HepG2 (cell line): ENCODE data around the gene LDLRAD2. TPM values are rescaled to one million over a fixed set of nuclear protein-coding genes. Genes with fewer than 3 reads are reported as not detected.

ENCODE experiments used
- ASH2L ChIP-seq: fragments of 300-600, 200-600 bp; sonication (generic); IDR thresholded peaks from 2 replicates; pipeline ENCODE4 v1.7.0; 2017; ENCODE audit warnings: low read depth, mild to moderate bottlenecking, moderate library complexity, mixed read lengths, low read length; ENCODE audit not compliant: insufficient read length
- DMAP1 ChIP-seq: IDR thresholded peaks from 2 replicates; pipeline ENCODE4 v1.6.1; 2016
- EED ChIP-seq: sonication (generic); formaldehyde crosslinking; IDR thresholded peaks from 2 replicates; pipeline ENCODE4 v1.5.0; 2020; ENCODE audit warnings: mild to moderate bottlenecking, missing genetic modification reagents
- ELF4 ChIP-seq: sonication (generic); formaldehyde crosslinking; IDR thresholded peaks from 2 replicates; pipeline ENCODE4 v1.5.0; 2020; ENCODE audit warnings: missing genetic modification reagents, mild to moderate bottlenecking, moderate library complexity, borderline replicate concordance
- FIP1L1 ChIP-seq: fragments of 200-400 bp; formaldehyde crosslinking; IDR thresholded peaks from 2 replicates; pipeline ENCODE4 v1.6.1; 2018; ENCODE audit warnings: low read depth, mild to moderate bottlenecking, low read length, moderate library complexity, borderline replicate concordance; ENCODE audit not compliant: insufficient read depth
- HINFP ChIP-seq: sonication (generic); formaldehyde crosslinking; IDR thresholded peaks from 2 replicates; pipeline ENCODE4 v1.4.0; 2020; ENCODE audit warnings: low read depth, mild to moderate bottlenecking, missing genetic modification reagents
- JUND ChIP-seq: sonication (generic); formaldehyde crosslinking; IDR thresholded peaks from 2 replicates; pipeline ENCODE4 v1.8.0; 2022; ENCODE audit warnings: mild to moderate bottlenecking, missing genetic modification reagents
- NAIF1 ChIP-seq: sonication (generic); formaldehyde crosslinking; IDR thresholded peaks from 2 replicates; pipeline ENCODE4 v1.5.0; 2020; ENCODE audit warnings: mild to moderate bottlenecking, missing genetic modification reagents, borderline replicate concordance
- PHF21A ChIP-seq: sonication (generic); formaldehyde crosslinking; IDR thresholded peaks from 2 replicates; pipeline ENCODE4 v1.5.0; 2020; ENCODE audit warnings: mild to moderate bottlenecking, missing genetic modification reagents
- STAG1 ChIP-seq: sonication (generic); formaldehyde crosslinking; IDR thresholded peaks from 2 replicates; pipeline ENCODE4 v1.4.0; 2020; ENCODE audit warnings: missing genetic modification reagents
- TEF ChIP-seq: sonication (generic); formaldehyde crosslinking; IDR thresholded peaks from 2 replicates; pipeline ENCODE4 v1.5.0; 2020; ENCODE audit warnings: missing genetic modification reagents
- U2AF2 ChIP-seq: fragments of 200-400 bp; formaldehyde crosslinking; IDR thresholded peaks from 2 replicates; pipeline ENCODE4 v1.6.1; 2017; ENCODE audit warnings: low read depth, mild to moderate bottlenecking, low read length
- ZBTB39 ChIP-seq: sonication (generic); formaldehyde crosslinking; IDR thresholded peaks from 2 replicates; pipeline ENCODE4 v1.5.0; 2020; ENCODE audit warnings: missing genetic modification reagents
- ZNF207 ChIP-seq: fragments of 450-650 bp; IDR thresholded peaks from 2 replicates; pipeline ENCODE4 v1.6.1; 2016; ENCODE audit warnings: antibody characterized with exemption, borderline replicate concordance
- ZNF547 ChIP-seq: sonication (generic); formaldehyde crosslinking; IDR thresholded peaks from 2 replicates; pipeline ENCODE4 v1.5.1; 2020; ENCODE audit warnings: mild to moderate bottlenecking, missing genetic modification reagents
- ZNF558 ChIP-seq: sonication (generic); formaldehyde crosslinking; IDR thresholded peaks from 2 replicates; pipeline ENCODE4 v1.9.0; 2022; ENCODE audit warnings: mild to moderate bottlenecking, missing genetic modification reagents, borderline replicate concordance
- ZNF614 ChIP-seq: IDR thresholded peaks from 2 replicates; pipeline ENCODE4 v1.6.1; 2018; ENCODE audit warnings: missing biosample characterization, missing genetic modification reagents, inconsistent platforms, borderline replicate concordance
- polyA plus RNA-seq, 8 experiments: library from polyadenylated mRNA; depleted of rRNA in 3 of 8; stranded (reverse) in 7 of 8; unstranded in 1 of 8; fragments of >200 nt; fragmentation: Illumina TruSeq in 4 of 8; extraction: Trizol in 4 of 8; gene quantifications; 2 replicates each; pipeline versions ENCODE4 v1.2.1 to v1.2.3, GENCODE V29; 2011 to 2016; ENCODE audit warnings: low read depth in 4 of 8, missing spikeins in 1 of 8, mixed read lengths in 1 of 8; ENCODE audit not compliant: insufficient read depth in 1 of 8
- total RNA-seq, 5 experiments: library from RNA; depleted of rRNA; stranded (reverse); fragments of >200 nt; fragmentation: Illumina TruSeq; extraction: Trizol; gene quantifications; 2 replicates each; pipeline ENCODE4 v1.2.3, GENCODE V29; 2016; ENCODE audit warnings: low read depth in 1 of 5
- TF ChIP-seq, protein P1 (sequence below): sonication (generic); formaldehyde crosslinking; IDR thresholded peaks from 2 replicates; pipeline ENCODE4 v1.8.1; 2022; ENCODE audit warnings: mild to moderate bottlenecking, missing genetic modification reagents
- TF ChIP-seq, protein P2 (sequence below): sonication (generic); formaldehyde crosslinking; IDR thresholded peaks from 2 replicates; pipeline ENCODE4 v1.8.1; 2023; ENCODE audit warnings: mild to moderate bottlenecking, moderate library complexity, missing genetic modification reagents
- TF ChIP-seq, protein P3 (sequence below): sonication (generic); formaldehyde crosslinking; IDR thresholded peaks from 2 replicates; pipeline ENCODE4 v1.4.0; 2020; ENCODE audit warnings: missing genetic modification reagents, borderline replicate concordance

LDLRAD2 gene
- total and polyA plus RNA-seq, 2 of the 13 experiments (the other 11 are each of a cell fraction or from before 2014, with no cell fraction given): not detected

- TF ChIP-seq ZNF558 (CRISPR knock-in tag): no peak
- no peak for TF ChIP-seq FIP1L1
- no peak for TF ChIP-seq ASH2L
- peak; percentile 10; the same call in 1 of the 2 replicates for TF ChIP-seq STAG1 (CRISPR knock-in tag)
- TF ChIP-seq JUND (CRISPR knock-in tag): no peak
- no peak for TF ChIP-seq PHF21A
- 0 out of 2 replicates have a peak, but pooled peaks have one; percentile 45 for TF ChIP-seq ZBTB39 (CRISPR knock-in tag)
- no peak for TF ChIP-seq ZNF207
- 0 out of 2 replicates have a peak, but pooled peaks have one; percentile 17 for TF ChIP-seq NAIF1
- TF ChIP-seq DMAP1 (CRISPR knock-in tag): no peak
- no peak for TF ChIP-seq ZNF547
- TF ChIP-seq HINFP (CRISPR knock-in tag): no peak
- TF ChIP-seq ELF4: 0 out of 2 replicates have a peak, but pooled peaks have one; percentile 5
- TF ChIP-seq, protein P1, sequence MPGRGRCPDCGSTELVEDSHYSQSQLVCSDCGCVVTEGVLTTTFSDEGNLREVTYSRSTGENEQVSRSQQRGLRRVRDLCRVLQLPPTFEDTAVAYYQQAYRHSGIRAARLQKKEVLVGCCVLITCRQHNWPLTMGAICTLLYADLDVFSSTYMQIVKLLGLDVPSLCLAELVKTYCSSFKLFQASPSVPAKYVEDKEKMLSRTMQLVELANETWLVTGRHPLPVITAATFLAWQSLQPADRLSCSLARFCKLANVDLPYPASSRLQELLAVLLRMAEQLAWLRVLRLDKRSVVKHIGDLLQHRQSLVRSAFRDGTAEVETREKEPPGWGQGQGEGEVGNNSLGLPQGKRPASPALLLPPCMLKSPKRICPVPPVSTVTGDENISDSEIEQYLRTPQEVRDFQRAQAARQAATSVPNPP: no peak; the same call in 1 of the 2 replicates
- TF ChIP-seq EED (CRISPR knock-in tag): 0 out of 2 replicates have a peak, but pooled peaks have one; percentile 1
- no peak for TF ChIP-seq U2AF2
- TF ChIP-seq, protein P2, sequence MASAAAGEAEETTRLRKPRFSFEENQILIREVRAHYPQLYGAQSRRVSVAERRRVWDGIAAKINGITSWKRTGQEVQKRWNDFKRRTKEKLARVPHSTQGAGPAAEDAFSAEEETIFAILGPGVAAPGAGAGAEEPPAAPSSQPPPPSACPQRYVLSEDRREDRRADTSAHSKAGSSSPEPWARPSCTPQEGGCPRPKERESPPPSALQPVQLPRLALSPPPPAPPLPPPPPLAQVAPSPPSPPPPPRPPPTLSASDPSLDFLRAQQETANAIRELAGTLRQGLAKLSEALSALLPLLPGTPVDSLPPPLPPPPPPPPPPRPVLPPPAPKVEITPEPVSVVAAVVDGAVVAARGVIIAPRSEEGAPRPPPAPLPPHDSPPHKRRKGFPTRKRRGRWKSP (CRISPR knock-in tag): peak; percentile 74
- 0 out of 2 replicates have a peak, but pooled peaks have one; percentile 17 for TF ChIP-seq ZNF614 (CRISPR knock-in tag)
- no peak for TF ChIP-seq TEF (CRISPR knock-in tag)
- TF ChIP-seq, protein P3, sequence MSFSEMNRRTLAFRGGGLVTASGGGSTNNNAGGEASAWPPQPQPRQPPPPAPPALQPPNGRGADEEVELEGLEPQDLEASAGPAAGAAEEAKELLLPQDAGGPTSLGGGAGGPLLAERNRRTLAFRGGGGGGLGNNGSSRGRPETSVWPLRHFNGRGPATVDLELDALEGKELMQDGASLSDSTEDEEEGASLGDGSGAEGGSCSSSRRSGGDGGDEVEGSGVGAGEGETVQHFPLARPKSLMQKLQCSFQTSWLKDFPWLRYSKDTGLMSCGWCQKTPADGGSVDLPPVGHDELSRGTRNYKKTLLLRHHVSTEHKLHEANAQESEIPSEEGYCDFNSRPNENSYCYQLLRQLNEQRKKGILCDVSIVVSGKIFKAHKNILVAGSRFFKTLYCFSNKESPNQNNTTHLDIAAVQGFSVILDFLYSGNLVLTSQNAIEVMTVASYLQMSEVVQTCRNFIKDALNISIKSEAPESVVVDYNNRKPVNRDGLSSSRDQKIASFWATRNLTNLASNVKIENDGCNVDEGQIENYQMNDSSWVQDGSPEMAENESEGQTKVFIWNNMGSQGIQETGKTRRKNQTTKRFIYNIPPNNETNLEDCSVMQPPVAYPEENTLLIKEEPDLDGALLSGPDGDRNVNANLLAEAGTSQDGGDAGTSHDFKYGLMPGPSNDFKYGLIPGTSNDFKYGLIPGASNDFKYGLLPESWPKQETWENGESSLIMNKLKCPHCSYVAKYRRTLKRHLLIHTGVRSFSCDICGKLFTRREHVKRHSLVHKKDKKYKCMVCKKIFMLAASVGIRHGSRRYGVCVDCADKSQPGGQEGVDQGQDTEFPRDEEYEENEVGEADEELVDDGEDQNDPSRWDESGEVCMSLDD (CRISPR knock-in tag): no peak
These were observed 29.7 kb upstream of the LDLRAD2 start (continued) for GRCh38 chr1:21782349-21782867.
